Hematopoietic multipotent progenitor cell treated with erythropoietin and hydrocortisone succinate and interleukin-3 and kit ligand, for 8 days (in vitro differentiated cells): ENCODE measurements around the gene PPM1L.
A peak's percentile ranks its signal among the peaks of the same experiment; 100 is the strongest.

ENCODE experiments used
- DNase-seq: peaks from one replicate; pipeline ENCODE4 v3.0.0-alpha.2; 2015

Gene PPM1L

GRCh38 chr3:160765211-160765610 lies 9.2 kb downstream of the PPM1L start:
- no peak for DNase-seq

GRCh38 chr3:160768031-160768430 lies 12.0 kb downstream of the PPM1L start:
- no peak for DNase-seq

GRCh38 chr3:160768918-160769317 lies 12.9 kb downstream of the PPM1L start:
- no peak for DNase-seq

- DNase-seq: no peak
Measured at GRCh38 chr3:160771811-160772459, 15.9 kb downstream of the PPM1L start.

- no peak for DNase-seq
Measured at GRCh38 chr3:160773722-160774121, 17.7 kb downstream of the PPM1L start.

GRCh38 chr3:160774172-160774571 lies 18.1 kb downstream of the PPM1L start:
- DNase-seq: no peak

- no peak for DNase-seq
Measured at GRCh38 chr3:160778480-160778879, 22.4 kb downstream of the PPM1L start.

GRCh38 chr3:160779040-160779439 lies 23.0 kb downstream of the PPM1L start:
- DNase-seq: no peak

GRCh38 chr3:160780245-160780644 lies 24.2 kb downstream of the PPM1L start:
- DNase-seq: no peak

- no peak for DNase-seq
Measured at GRCh38 chr3:160781402-160781801, 25.4 kb downstream of the PPM1L start.

- no peak for DNase-seq
Measured at GRCh38 chr3:160781863-160782262, 25.8 kb downstream of the PPM1L start.

GRCh38 chr3:160784853-160785252 lies 28.8 kb downstream of the PPM1L start:
- peak; percentile 7 for DNase-seq

- no peak for DNase-seq
Measured at GRCh38 chr3:160790726-160791125, 34.7 kb downstream of the PPM1L start.

GRCh38 chr3:160792540-160792939 lies 36.5 kb downstream of the PPM1L start:
- no peak for DNase-seq

- no peak for DNase-seq
Measured at GRCh38 chr3:160793722-160794252, 37.8 kb downstream of the PPM1L start.

- DNase-seq: no peak
Measured at GRCh38 chr3:160796089-160796812, 40.2 kb downstream of the PPM1L start.

GRCh38 chr3:160796813-160797164 lies 40.8 kb downstream of the PPM1L start:
- no peak for DNase-seq

- no peak for DNase-seq
Measured at GRCh38 chr3:160797356-160797755, 41.3 kb downstream of the PPM1L start.

- peak; percentile 26 for DNase-seq
Measured at GRCh38 chr3:160801386-160802118, 45.5 kb downstream of the PPM1L start.

GRCh38 chr3:160804762-160805161 lies 48.7 kb downstream of the PPM1L start:
- DNase-seq: no peak

- no peak for DNase-seq
Measured at GRCh38 chr3:160806094-160806493, 50.1 kb downstream of the PPM1L start.

- DNase-seq: no peak
Measured at GRCh38 chr3:160806686-160807085, 50.7 kb downstream of the PPM1L start.

- DNase-seq: no peak
Measured at GRCh38 chr3:160808838-160809237, 52.8 kb downstream of the PPM1L start.

GRCh38 chr3:160809453-160809852 lies 53.4 kb downstream of the PPM1L start:
- DNase-seq: no peak
